ENCODE data around the gene CABLES2. TPM values are rescaled to one million over a fixed set of nuclear protein-coding genes. Genes with fewer than 3 reads are reported as not detected.

The CABLES2 gene
- total and polyA plus RNA-seq, 9 of the 15 experiments (the other 6 are each of a cell fraction or from before 2014, with no cell fraction given), result 0.46 to 4.2 (median 1.6) TPM

DNA sequence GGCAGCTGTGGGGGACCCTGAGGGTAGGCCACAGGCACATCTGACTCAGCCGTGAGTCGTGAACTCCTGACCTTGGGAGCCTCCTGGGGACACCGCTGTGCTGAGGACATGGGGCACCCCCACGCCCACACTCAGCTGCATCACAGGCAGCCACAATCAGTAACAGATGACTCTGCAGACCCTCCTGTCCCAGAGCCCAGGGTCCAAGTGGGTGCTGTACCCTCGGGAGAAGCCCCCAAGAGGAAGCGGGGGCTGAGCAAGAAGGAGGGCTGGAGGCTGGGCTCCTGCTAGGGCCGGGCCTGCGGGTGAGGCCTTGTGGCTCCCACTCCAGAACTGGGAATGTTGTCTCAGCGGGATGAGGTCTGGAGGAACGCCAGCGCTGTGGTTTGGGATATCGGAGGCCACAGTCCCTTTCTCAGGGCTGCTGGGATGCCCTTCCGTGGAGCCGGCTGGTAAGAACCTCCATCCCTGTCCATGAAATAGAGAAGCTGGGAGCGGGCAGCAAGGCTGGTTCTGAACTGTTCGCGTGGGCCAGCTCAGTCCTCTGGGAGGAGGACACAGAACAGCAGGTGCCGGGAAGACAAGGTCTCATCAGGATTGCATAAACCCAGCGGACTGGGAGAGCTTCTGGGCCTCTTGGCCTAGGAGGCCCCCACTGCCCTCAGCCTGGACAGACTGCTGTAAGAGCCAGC is 36.8 kb downstream of the CABLES2 start (continued):
- TF ChIP-seq, protein P1, sequence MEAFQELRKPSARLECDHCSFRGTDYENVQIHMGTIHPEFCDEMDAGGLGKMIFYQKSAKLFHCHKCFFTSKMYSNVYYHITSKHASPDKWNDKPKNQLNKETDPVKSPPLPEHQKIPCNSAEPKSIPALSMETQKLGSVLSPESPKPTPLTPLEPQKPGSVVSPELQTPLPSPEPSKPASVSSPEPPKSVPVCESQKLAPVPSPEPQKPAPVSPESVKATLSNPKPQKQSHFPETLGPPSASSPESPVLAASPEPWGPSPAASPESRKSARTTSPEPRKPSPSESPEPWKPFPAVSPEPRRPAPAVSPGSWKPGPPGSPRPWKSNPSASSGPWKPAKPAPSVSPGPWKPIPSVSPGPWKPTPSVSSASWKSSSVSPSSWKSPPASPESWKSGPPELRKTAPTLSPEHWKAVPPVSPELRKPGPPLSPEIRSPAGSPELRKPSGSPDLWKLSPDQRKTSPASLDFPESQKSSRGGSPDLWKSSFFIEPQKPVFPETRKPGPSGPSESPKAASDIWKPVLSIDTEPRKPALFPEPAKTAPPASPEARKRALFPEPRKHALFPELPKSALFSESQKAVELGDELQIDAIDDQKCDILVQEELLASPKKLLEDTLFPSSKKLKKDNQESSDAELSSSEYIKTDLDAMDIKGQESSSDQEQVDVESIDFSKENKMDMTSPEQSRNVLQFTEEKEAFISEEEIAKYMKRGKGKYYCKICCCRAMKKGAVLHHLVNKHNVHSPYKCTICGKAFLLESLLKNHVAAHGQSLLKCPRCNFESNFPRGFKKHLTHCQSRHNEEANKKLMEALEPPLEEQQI (IDR thresholded peaks at IDR 0.05), result no peak
- TF ChIP-seq, protein P2, sequence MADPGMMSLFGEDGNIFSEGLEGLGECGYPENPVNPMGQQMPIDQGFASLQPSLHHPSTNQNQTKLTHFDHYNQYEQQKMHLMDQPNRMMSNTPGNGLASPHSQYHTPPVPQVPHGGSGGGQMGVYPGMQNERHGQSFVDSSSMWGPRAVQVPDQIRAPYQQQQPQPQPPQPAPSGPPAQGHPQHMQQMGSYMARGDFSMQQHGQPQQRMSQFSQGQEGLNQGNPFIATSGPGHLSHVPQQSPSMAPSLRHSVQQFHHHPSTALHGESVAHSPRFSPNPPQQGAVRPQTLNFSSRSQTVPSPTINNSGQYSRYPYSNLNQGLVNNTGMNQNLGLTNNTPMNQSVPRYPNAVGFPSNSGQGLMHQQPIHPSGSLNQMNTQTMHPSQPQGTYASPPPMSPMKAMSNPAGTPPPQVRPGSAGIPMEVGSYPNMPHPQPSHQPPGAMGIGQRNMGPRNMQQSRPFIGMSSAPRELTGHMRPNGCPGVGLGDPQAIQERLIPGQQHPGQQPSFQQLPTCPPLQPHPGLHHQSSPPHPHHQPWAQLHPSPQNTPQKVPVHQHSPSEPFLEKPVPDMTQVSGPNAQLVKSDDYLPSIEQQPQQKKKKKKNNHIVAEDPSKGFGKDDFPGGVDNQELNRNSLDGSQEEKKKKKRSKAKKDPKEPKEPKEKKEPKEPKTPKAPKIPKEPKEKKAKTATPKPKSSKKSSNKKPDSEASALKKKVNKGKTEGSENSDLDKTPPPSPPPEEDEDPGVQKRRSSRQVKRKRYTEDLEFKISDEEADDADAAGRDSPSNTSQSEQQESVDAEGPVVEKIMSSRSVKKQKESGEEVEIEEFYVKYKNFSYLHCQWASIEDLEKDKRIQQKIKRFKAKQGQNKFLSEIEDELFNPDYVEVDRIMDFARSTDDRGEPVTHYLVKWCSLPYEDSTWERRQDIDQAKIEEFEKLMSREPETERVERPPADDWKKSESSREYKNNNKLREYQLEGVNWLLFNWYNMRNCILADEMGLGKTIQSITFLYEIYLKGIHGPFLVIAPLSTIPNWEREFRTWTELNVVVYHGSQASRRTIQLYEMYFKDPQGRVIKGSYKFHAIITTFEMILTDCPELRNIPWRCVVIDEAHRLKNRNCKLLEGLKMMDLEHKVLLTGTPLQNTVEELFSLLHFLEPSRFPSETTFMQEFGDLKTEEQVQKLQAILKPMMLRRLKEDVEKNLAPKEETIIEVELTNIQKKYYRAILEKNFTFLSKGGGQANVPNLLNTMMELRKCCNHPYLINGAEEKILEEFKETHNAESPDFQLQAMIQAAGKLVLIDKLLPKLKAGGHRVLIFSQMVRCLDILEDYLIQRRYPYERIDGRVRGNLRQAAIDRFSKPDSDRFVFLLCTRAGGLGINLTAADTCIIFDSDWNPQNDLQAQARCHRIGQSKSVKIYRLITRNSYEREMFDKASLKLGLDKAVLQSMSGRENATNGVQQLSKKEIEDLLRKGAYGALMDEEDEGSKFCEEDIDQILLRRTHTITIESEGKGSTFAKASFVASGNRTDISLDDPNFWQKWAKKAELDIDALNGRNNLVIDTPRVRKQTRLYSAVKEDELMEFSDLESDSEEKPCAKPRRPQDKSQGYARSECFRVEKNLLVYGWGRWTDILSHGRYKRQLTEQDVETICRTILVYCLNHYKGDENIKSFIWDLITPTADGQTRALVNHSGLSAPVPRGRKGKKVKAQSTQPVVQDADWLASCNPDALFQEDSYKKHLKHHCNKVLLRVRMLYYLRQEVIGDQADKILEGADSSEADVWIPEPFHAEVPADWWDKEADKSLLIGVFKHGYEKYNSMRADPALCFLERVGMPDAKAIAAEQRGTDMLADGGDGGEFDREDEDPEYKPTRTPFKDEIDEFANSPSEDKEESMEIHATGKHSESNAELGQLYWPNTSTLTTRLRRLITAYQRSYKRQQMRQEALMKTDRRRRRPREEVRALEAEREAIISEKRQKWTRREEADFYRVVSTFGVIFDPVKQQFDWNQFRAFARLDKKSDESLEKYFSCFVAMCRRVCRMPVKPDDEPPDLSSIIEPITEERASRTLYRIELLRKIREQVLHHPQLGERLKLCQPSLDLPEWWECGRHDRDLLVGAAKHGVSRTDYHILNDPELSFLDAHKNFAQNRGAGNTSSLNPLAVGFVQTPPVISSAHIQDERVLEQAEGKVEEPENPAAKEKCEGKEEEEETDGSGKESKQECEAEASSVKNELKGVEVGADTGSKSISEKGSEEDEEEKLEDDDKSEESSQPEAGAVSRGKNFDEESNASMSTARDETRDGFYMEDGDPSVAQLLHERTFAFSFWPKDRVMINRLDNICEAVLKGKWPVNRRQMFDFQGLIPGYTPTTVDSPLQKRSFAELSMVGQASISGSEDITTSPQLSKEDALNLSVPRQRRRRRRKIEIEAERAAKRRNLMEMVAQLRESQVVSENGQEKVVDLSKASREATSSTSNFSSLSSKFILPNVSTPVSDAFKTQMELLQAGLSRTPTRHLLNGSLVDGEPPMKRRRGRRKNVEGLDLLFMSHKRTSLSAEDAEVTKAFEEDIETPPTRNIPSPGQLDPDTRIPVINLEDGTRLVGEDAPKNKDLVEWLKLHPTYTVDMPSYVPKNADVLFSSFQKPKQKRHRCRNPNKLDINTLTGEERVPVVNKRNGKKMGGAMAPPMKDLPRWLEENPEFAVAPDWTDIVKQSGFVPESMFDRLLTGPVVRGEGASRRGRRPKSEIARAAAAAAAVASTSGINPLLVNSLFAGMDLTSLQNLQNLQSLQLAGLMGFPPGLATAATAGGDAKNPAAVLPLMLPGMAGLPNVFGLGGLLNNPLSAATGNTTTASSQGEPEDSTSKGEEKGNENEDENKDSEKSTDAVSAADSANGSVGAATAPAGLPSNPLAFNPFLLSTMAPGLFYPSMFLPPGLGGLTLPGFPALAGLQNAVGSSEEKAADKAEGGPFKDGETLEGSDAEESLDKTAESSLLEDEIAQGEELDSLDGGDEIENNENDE (IDR thresholded peaks at IDR 0.05; ENCODE audit: low read depth, low read length), result no peak
- TF ChIP-seq FOSL1 (tag; conservative IDR thresholded peaks at IDR 0.05), result peak; percentile 62
- TF ChIP-seq, protein P3, sequence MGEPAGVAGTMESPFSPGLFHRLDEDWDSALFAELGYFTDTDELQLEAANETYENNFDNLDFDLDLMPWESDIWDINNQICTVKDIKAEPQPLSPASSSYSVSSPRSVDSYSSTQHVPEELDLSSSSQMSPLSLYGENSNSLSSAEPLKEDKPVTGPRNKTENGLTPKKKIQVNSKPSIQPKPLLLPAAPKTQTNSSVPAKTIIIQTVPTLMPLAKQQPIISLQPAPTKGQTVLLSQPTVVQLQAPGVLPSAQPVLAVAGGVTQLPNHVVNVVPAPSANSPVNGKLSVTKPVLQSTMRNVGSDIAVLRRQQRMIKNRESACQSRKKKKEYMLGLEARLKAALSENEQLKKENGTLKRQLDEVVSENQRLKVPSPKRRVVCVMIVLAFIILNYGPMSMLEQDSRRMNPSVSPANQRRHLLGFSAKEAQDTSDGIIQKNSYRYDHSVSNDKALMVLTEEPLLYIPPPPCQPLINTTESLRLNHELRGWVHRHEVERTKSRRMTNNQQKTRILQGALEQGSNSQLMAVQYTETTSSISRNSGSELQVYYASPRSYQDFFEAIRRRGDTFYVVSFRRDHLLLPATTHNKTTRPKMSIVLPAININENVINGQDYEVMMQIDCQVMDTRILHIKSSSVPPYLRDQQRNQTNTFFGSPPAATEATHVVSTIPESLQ (CRISPR knock-in tag; IDR thresholded peaks at IDR 0.05), result no peak
- peak; percentile 53 for TF ChIP-seq CBFA2T2 (conservative IDR thresholded peaks at IDR 0.05)
- TF ChIP-seq CBX8 (IDR thresholded peaks at IDR 0.05; ENCODE audit: borderline replicate concordance, extremely low read depth, low read depth, low read length, poor library complexity, severe bottlenecking), result no peak
- no peak for TF ChIP-seq THRB (CRISPR knock-in tag; conservative IDR thresholded peaks at IDR 0.05)
- TF ChIP-seq KHSRP (IDR thresholded peaks at IDR 0.05), result no peak
- TF ChIP-seq KAT8 (IDR thresholded peaks at IDR 0.05; ENCODE audit: low read depth), result no peak

Measured in K562 (cell line).